COLO829 (cell line): ENCODE results near the gene SLC12A6.
"Not testable (repeated sequence)": the region's sequence is repeated elsewhere in the genome, so short reads cannot be mapped to it uniquely, and the experiment has no call there.

ENCODE experiments used
- DNase-seq: peaks from one replicate; pipeline ENCODE4 v3.0.0; 2012; ENCODE audit warnings: low spot score

The SLC12A6 gene

GRCh38 chr15:34193272-34193671, 144.3 kb downstream of the SLC12A6 start:
- not testable (repeated sequence) for DNase-seq

- DNase-seq: no peak
Measured at GRCh38 chr15:34188711-34189110, 148.9 kb downstream of the SLC12A6 start.

- no peak for DNase-seq
Measured at GRCh38 chr15:34185666-34186065, 151.9 kb downstream of the SLC12A6 start.

- no peak for DNase-seq
Measured at GRCh38 chr15:34182942-34183341, 154.6 kb downstream of the SLC12A6 start.
